ENCODE results near the gene VAMP8.

DNA sequence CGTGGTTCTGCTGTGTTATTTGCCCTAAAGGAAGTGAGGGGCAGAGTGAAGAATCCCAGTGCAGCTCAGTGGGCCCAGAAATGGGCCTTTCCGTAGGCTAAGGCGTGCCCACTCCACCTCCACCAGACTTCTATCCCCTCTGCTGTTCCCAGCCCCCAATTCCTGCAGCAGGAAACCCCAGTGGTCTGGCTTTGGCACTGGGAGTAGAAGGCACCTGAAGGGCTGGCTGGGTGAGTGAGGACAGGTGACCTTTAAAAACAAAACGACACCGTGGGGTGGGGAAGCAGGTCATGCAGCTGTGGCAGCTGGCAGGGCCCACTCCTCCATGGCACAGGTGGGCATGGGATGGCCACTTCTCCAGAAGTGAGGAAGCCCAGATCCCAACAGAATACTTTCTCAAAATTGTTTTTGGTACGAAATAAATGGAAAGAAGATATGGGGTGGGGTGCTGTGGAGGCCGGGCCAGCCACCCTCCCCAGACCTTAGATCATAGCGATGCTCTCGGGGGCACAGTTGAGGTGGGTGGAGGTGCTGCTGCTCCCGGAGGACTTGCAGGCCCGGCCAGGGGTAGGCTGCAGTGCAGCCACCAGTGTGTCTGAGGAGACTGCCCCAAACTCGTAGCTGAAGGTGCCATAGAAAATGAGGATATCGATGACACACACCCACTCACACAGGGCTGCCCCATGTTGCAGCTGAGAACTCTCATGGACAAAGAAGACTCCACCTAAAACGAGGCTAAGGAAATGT is 21.4 kb downstream of the VAMP8 start:
- TF ChIP-seq TAF1 (IDR thresholded peaks at IDR 0.05; ENCODE audit: borderline replicate concordance, insufficient read depth, low read length): no peak
- TF ChIP-seq, protein P1, sequence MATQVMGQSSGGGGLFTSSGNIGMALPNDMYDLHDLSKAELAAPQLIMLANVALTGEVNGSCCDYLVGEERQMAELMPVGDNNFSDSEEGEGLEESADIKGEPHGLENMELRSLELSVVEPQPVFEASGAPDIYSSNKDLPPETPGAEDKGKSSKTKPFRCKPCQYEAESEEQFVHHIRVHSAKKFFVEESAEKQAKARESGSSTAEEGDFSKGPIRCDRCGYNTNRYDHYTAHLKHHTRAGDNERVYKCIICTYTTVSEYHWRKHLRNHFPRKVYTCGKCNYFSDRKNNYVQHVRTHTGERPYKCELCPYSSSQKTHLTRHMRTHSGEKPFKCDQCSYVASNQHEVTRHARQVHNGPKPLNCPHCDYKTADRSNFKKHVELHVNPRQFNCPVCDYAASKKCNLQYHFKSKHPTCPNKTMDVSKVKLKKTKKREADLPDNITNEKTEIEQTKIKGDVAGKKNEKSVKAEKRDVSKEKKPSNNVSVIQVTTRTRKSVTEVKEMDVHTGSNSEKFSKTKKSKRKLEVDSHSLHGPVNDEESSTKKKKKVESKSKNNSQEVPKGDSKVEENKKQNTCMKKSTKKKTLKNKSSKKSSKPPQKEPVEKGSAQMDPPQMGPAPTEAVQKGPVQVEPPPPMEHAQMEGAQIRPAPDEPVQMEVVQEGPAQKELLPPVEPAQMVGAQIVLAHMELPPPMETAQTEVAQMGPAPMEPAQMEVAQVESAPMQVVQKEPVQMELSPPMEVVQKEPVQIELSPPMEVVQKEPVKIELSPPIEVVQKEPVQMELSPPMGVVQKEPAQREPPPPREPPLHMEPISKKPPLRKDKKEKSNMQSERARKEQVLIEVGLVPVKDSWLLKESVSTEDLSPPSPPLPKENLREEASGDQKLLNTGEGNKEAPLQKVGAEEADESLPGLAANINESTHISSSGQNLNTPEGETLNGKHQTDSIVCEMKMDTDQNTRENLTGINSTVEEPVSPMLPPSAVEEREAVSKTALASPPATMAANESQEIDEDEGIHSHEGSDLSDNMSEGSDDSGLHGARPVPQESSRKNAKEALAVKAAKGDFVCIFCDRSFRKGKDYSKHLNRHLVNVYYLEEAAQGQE (IDR thresholded peaks at IDR 0.05; ENCODE audit: insufficient read depth in 1 of 2, low read depth in 2 of 2, low read length in 2 of 2): no peak
- no peak for TF ChIP-seq POLR2AphosphoS5 (IDR thresholded peaks at IDR 0.05; ENCODE audit: low read depth, low read length)
- no peak for TF ChIP-seq SIN3A (IDR thresholded peaks at IDR 0.05; ENCODE audit: borderline replicate concordance, insufficient read depth, low read length)

Measured in PFSK-1 (cell line).